Tibial nerve (tissue), 4 donors: Measurements from ENCODE around the gene DLGAP4. TPM values are rescaled to one million over a fixed set of nuclear protein-coding genes. Genes with fewer than 3 reads are reported as not detected.

Source experiments
- DNase-seq, 2 donors: peaks; one replicate each; pipeline ENCODE4 v3.0.0-alpha.2; 2019; ENCODE audit warnings: low spot score in 2 of 2
- H3K27ac ChIP-seq, 4 donors: fragments of 200-600 bp; sonication (generic) in 3 of 4; one replicate each; pipeline ENCODE4 v1.5.1; 2017 to 2019; ENCODE audit warnings: mild to moderate bottlenecking in 1 of 4
- H3K27me3 ChIP-seq, 2 donors: fragments of 200-600 bp; sonication (generic) in 1 of 2; one replicate each; pipeline versions ENCODE4 v1.5.1 to v1.6.0; 2017 to 2019
- H3K36me3 ChIP-seq, 3 donors: fragments of 200-600 bp; sonication (generic); one replicate each; pipeline ENCODE4 v1.5.1; 2018 to 2019
- H3K4me1 ChIP-seq, 4 donors: fragments of 200-600 bp; sonication (generic) in 3 of 4; one replicate each; pipeline ENCODE4 v1.5.1; 2017 to 2019
- H3K4me3 ChIP-seq, 4 donors: fragments of 200-600 bp; sonication (generic) in 3 of 4; one replicate each; pipeline ENCODE4 v1.5.1; 2017 to 2019; ENCODE audit warnings: mild to moderate bottlenecking in 1 of 4, moderate library complexity in 1 of 4
- H3K9me3 ChIP-seq, 4 donors: fragments of 200-600 bp; sonication (generic) in 3 of 4; one replicate each; pipeline ENCODE4 v1.5.1; 2017 to 2019
- CTCF ChIP-seq, 5 experiments: fragments of 200-600 bp in 3 of 5; fragments of 450-650 bp in 2 of 5; sonication (generic) in 3 of 5; IDR thresholded peaks; one replicate each; pipeline ENCODE4 v1.5.1; 2016 to 2019; ENCODE audit warnings: antibody characterized with exemption in 5 of 5, mild to moderate bottlenecking in 3 of 5, moderate library complexity in 2 of 5
- EP300 ChIP-seq, 2 donors: sonication (generic); formaldehyde crosslinking; IDR thresholded peaks; one replicate each; pipeline ENCODE4 v1.6.1; 2017; ENCODE audit warnings: antibody characterized with exemption in 2 of 2, mild to moderate bottlenecking in 1 of 2
- POLR2A ChIP-seq, 2 donors: fragments of 450-650 bp; IDR thresholded peaks; one replicate each; pipeline ENCODE4 v1.6.1; 2017; ENCODE audit warnings: antibody characterized with exemption in 2 of 2, mild to moderate bottlenecking in 2 of 2, moderate library complexity in 2 of 2
- WGBS, 2 donors: methylation state at CpG; one replicate each; pipeline ENCODE4 v1.1.5; 2018; 5-methylcytosine and 5-hydroxymethylcytosine counted together
- total RNA-seq, 4 donors: library from RNA; depleted of rRNA; stranded (reverse); fragments of >200 nt; gene quantifications; one replicate each; pipeline ENCODE4 v1.1.0, GENCODE V29; 2016

Gene DLGAP4
- total RNA-seq, 4 donors from 2014 or later, result 46.1 to 97.5 (median 52.5) TPM

- no peaks in the 10 kb centered on the region for H3K27me3 ChIP-seq
Measured at GRCh38 chr20:36391456-36391855, 85.3 kb downstream of the DLGAP4 start.

GRCh38 chr20:36391955-36392354 lies 85.8 kb downstream of the DLGAP4 start:
- Histone ChIP-seq H3K27me3 (no peaks in the 10 kb centered on the region), H3K9me3 (no peaks in the 10 kb centered on the region), H3K36me3 (no peaks in the 10 kb centered on the region), H3K27ac (no peak overlapping the region), H3K4me1 (no peaks in the 10 kb centered on the region), H3K4me3 (no peak overlapping the region)
- TF ChIP-seq POLR2A (IDR thresholded peaks at IDR 0.05), result no peak
- TF ChIP-seq EP300 (IDR thresholded peaks at IDR 0.05), result no peak
- TF ChIP-seq CTCF (IDR thresholded peaks at IDR 0.05), result no peak
- DNase-seq, result no peak
- WGBS, 2 donors, result 37 to 53% methylated on average over 4 to 5 of the region's 5 CpGs

More at GRCh38 chr20:36391456-36391855, 85.3 kb downstream of the DLGAP4 start:
- no peak overlapping the region for H3K4me3 ChIP-seq
- TF ChIP-seq CTCF (IDR thresholded peaks at IDR 0.05) (no peak), POLR2A (IDR thresholded peaks at IDR 0.05) (no peak), EP300 (IDR thresholded peaks at IDR 0.05) (no peak)
- H3K36me3 ChIP-seq, result no peaks in the 10 kb centered on the region
- no peaks in the 10 kb centered on the region for H3K4me1 ChIP-seq
- DNase-seq, result no peak
- H3K9me3 ChIP-seq, result no peaks in the 10 kb centered on the region
- 21 to 27% methylated on average over 5 of the region's 5 CpGs for WGBS, 2 donors
- no peak overlapping the region for H3K27ac ChIP-seq

GRCh38 chr20:36392989-36393388 lies 86.8 kb downstream of the DLGAP4 start:
- DNase-seq, result no peak

GRCh38 chr20:36394340-36394965 lies 88.3 kb downstream of the DLGAP4 start:
- no peak for DNase-seq
- no peak overlapping the region for H3K4me3 ChIP-seq
- no peaks in the 10 kb centered on the region for H3K4me1 ChIP-seq
- H3K9me3 ChIP-seq, result no peaks in the 10 kb centered on the region
- H3K36me3 ChIP-seq, result no peaks in the 10 kb centered on the region
- no peak for TF ChIP-seq CTCF (IDR thresholded peaks at IDR 0.05)
- no peak overlapping the region for H3K27ac ChIP-seq
- H3K27me3 ChIP-seq, result no peaks in the 10 kb centered on the region
- 48 to 53% methylated on average over 7 to 14 of the region's 20 CpGs for WGBS, 2 donors

More at GRCh38 chr20:36392989-36393388, 86.8 kb downstream of the DLGAP4 start:
- H3K4me3 ChIP-seq, result no peak overlapping the region
- H3K27ac ChIP-seq, result no peak overlapping the region
- H3K27me3 ChIP-seq, result no peaks in the 10 kb centered on the region
- TF ChIP-seq POLR2A (IDR thresholded peaks at IDR 0.05), result no peak
- no peak for TF ChIP-seq CTCF (IDR thresholded peaks at IDR 0.05)
- TF ChIP-seq EP300 (IDR thresholded peaks at IDR 0.05), result no peak
- H3K4me1 ChIP-seq, result no peaks in the 10 kb centered on the region
- 74 to 86% methylated on average over 3 of the region's 3 CpGs for WGBS, 2 donors
- no peaks in the 10 kb centered on the region for H3K9me3 ChIP-seq
- H3K36me3 ChIP-seq, result no peaks in the 10 kb centered on the region

GRCh38 chr20:36396340-36396739 lies 90.2 kb downstream of the DLGAP4 start:
- 76 to 86% methylated on average over 6 of the region's 6 CpGs for WGBS, 2 donors
- Histone ChIP-seq H3K9me3 (no peaks in the 10 kb centered on the region), H3K4me3 (no peak overlapping the region), H3K4me1 (peaks cover 0 to 6% (median 0%) of the 10 kb centered on the region in 4 donors), H3K27ac (no peak overlapping the region), H3K27me3 (peaks cover 0 to 7% of the 10 kb centered on the region in 2 donors), H3K36me3 (no peaks in the 10 kb centered on the region)
- TF ChIP-seq POLR2A (IDR thresholded peaks at IDR 0.05) (no peak), EP300 (IDR thresholded peaks at IDR 0.05) (no peak), CTCF (IDR thresholded peaks at IDR 0.05) (no peak)
- no peak for DNase-seq
